Astrocyte (in vitro differentiated cells and primary cell): Measurements from ENCODE around the gene SH3TC2. TPM values are rescaled to one million over a fixed set of nuclear protein-coding genes. Genes with fewer than 3 reads are reported as not detected.
A peak's percentile ranks its signal among the peaks of the same experiment; 100 is the strongest.

Source experiments
- DNase-seq: peaks from one replicate; pipeline ENCODE4 v3.0.0-alpha.2; 2010; ENCODE audit warnings: low read depth
- FAIRE-seq: peaks from 2 replicates; lab custom pipeline; 2011; peaks lifted over from hg19 to GRCh38; lab: Jason Lieb, UNC
- H2AFZ ChIP-seq: 2 replicates; pipeline ENCODE4 v1.6.0; 2012; ENCODE audit warnings: low read depth, low read length, inconsistent platforms
- H3K27ac ChIP-seq: 2 replicates; pipeline ENCODE4 v1.5.1; 2011; ENCODE audit warnings: low read depth, low read length, inconsistent platforms
- H3K27me3 ChIP-seq: 2 replicates; pipeline ENCODE4 v1.6.0; 2011; ENCODE audit warnings: low read length, inconsistent platforms; ENCODE audit not compliant: insufficient read depth
- H3K36me3 ChIP-seq: 2 replicates; pipeline ENCODE4 v1.5.1; 2011; ENCODE audit warnings: low read length, inconsistent platforms; ENCODE audit not compliant: insufficient read depth
- H3K4me1 ChIP-seq: 2 replicates; pipeline ENCODE4 v1.5.1; 2011; ENCODE audit warnings: low read length, inconsistent platforms; ENCODE audit not compliant: insufficient read depth
- H3K4me2 ChIP-seq: 2 replicates; pipeline ENCODE4 v1.6.0; 2012; ENCODE audit warnings: low read length, inconsistent platforms
- H3K4me3 ChIP-seq: 2 replicates; pipeline ENCODE4 v1.5.1; 2011; ENCODE audit warnings: low read depth, mild to moderate bottlenecking, low read length, inconsistent platforms; ENCODE audit not compliant: insufficient read depth
- H3K79me2 ChIP-seq: 2 replicates; pipeline ENCODE4 v1.6.0; 2012; ENCODE audit warnings: mild to moderate bottlenecking, low read length, inconsistent platforms; ENCODE audit not compliant: insufficient read depth
- H3K9ac ChIP-seq: 2 replicates; pipeline ENCODE4 v1.6.0; 2012; ENCODE audit warnings: mild to moderate bottlenecking, low read length, inconsistent platforms
- H3K9me3 ChIP-seq: 2 replicates; pipeline ENCODE4 v1.5.1; 2012; ENCODE audit warnings: low read depth, mild to moderate bottlenecking, low read length, inconsistent platforms; ENCODE audit not compliant: insufficient read depth
- H4K20me1 ChIP-seq: 2 replicates; pipeline ENCODE4 v1.6.0; 2012; ENCODE audit warnings: low read length, inconsistent platforms; ENCODE audit not compliant: insufficient read depth
- H3K27ac Mint-ChIP-seq: one replicate; pipeline ENCODE4 v1.8.0; 2021; ENCODE audit warnings: mild to moderate bottlenecking, mixed read lengths; ENCODE audit not compliant: unreplicated experiment
- H3K27me3 Mint-ChIP-seq: one replicate; pipeline ENCODE4 v1.8.0; 2021; ENCODE audit warnings: low read depth, mixed read lengths; ENCODE audit not compliant: unreplicated experiment
- H3K36me3 Mint-ChIP-seq: one replicate; pipeline ENCODE4 v1.8.0; 2021; ENCODE audit warnings: low read depth, mixed read lengths; ENCODE audit not compliant: unreplicated experiment
- H3K4me1 Mint-ChIP-seq: one replicate; pipeline ENCODE4 v1.8.0; 2021; ENCODE audit warnings: low read depth, mixed read lengths; ENCODE audit not compliant: unreplicated experiment
- H3K4me3 Mint-ChIP-seq: one replicate; pipeline ENCODE4 v1.8.0; 2021; ENCODE audit warnings: mild to moderate bottlenecking, moderate library complexity, mixed read lengths; ENCODE audit not compliant: unreplicated experiment
- H3K9me3 Mint-ChIP-seq: one replicate; pipeline ENCODE4 v1.8.0; 2021; ENCODE audit warnings: mild to moderate bottlenecking, mixed read lengths; ENCODE audit not compliant: unreplicated experiment
- CTCF ChIP-seq: IDR thresholded peaks from 2 replicates; pipeline ENCODE4 v1.5.1; 2011; ENCODE audit warnings: low read depth, mild to moderate bottlenecking, inconsistent platforms, low read length, moderate library complexity; ENCODE audit not compliant: insufficient read depth
- EZH2 ChIP-seq: IDR thresholded peaks from 2 replicates; pipeline ENCODE4 v1.6.1; 2012; ENCODE audit warnings: mild to moderate bottlenecking, low read length, inconsistent platforms; ENCODE audit not compliant: insufficient read depth
- total RNA-seq: library from RNA; stranded (reverse); gene quantifications from 2 replicates; pipeline ENCODE4 v1.2.1, GENCODE V29; 2021

The SH3TC2 gene
- total RNA-seq, 1 donor from 2014 or later, result 2.6 TPM

- FAIRE-seq (no peak), DNase-seq (no peak)
- peak overlapping the region; percentile 64 for H3K27ac ChIP-seq
- peaks cover 3% of the 10 kb centered on the region for H3K27me3 ChIP-seq
- H3K4me1 ChIP-seq, result peaks cover 30% of the 10 kb centered on the region
- Mint-ChIP-seq H3K4me1 (peaks cover 52% of the 10 kb centered on the region), H3K4me3 (no peak overlapping the region), H3K27me3 (no peaks in the 10 kb centered on the region), H3K9me3 (no peaks in the 10 kb centered on the region), H3K27ac (peak overlapping the region; percentile 95), H3K36me3 (no peaks in the 10 kb centered on the region)
- no peaks in the 10 kb centered on the region for H4K20me1 ChIP-seq
- H3K4me3 ChIP-seq, result no peak overlapping the region
- no peaks in the 10 kb centered on the region for H3K9me3 ChIP-seq
- peak overlapping the region; percentile 58 for H3K9ac ChIP-seq
- H3K4me2 ChIP-seq, result peak overlapping the region; percentile 52
- H3K79me2 ChIP-seq, result no peaks in the 10 kb centered on the region
- H2AFZ ChIP-seq, result peak overlapping the region; percentile 39
- no peaks in the 10 kb centered on the region for H3K36me3 ChIP-seq
- TF ChIP-seq EZH2, result no peak
- no peak for TF ChIP-seq CTCF
These were observed 90.5 kb downstream of the SH3TC2 start for GRCh38 chr5:148972396-148972795.

GRCh38 chr5:148970876-148971275, 92.0 kb downstream of the SH3TC2 start:
- H3K79me2 ChIP-seq, result no peaks in the 10 kb centered on the region
- H3K4me3 Mint-ChIP-seq, result no peak overlapping the region
- no peaks in the 10 kb centered on the region for H3K36me3 ChIP-seq
- no peak overlapping the region for H2AFZ ChIP-seq
- H4K20me1 ChIP-seq, result no peaks in the 10 kb centered on the region
- peaks cover 3% of the 10 kb centered on the region for H3K27me3 ChIP-seq
- no peak overlapping the region for H3K27ac Mint-ChIP-seq
- TF ChIP-seq EZH2, result no peak
- H3K4me1 ChIP-seq, result peaks cover 32% of the 10 kb centered on the region
- H3K9ac ChIP-seq, result no peak overlapping the region
- no peak overlapping the region for H3K27ac ChIP-seq
- no peaks in the 10 kb centered on the region for H3K36me3 Mint-ChIP-seq
- FAIRE-seq (no peak), DNase-seq (no peak)
- H3K4me3 ChIP-seq, result no peak overlapping the region
- no peaks in the 10 kb centered on the region for H3K27me3 Mint-ChIP-seq
- no peaks in the 10 kb centered on the region for H3K9me3 ChIP-seq
- H3K4me1 Mint-ChIP-seq, result peaks cover 45% of the 10 kb centered on the region
- no peak overlapping the region for H3K4me2 ChIP-seq
- H3K9me3 Mint-ChIP-seq, result no peaks in the 10 kb centered on the region

- Histone ChIP-seq H4K20me1 (no peaks in the 10 kb centered on the region), H3K9me3 (no peaks in the 10 kb centered on the region), H3K27ac (no peak overlapping the region), H3K79me2 (no peaks in the 10 kb centered on the region), H3K4me3 (no peak overlapping the region), H3K4me2 (no peak overlapping the region), H2AFZ (no peak overlapping the region), H3K36me3 (no peaks in the 10 kb centered on the region), H3K27me3 (peaks cover 3% of the 10 kb centered on the region), H3K4me1 (peaks cover 38% of the 10 kb centered on the region), H3K9ac (no peak overlapping the region)
- Mint-ChIP-seq H3K27ac (no peak overlapping the region), H3K4me3 (no peak overlapping the region), H3K36me3 (no peaks in the 10 kb centered on the region), H3K27me3 (no peaks in the 10 kb centered on the region), H3K9me3 (no peaks in the 10 kb centered on the region), H3K4me1 (peaks cover 51% of the 10 kb centered on the region)
- DNase-seq (no peak), FAIRE-seq (no peak)
- TF ChIP-seq CTCF, result no peak
These were observed 92.6 kb downstream of the SH3TC2 start for GRCh38 chr5:148970228-148970627.
